HFFc6 (cell line): ENCODE measurements around the gene CTNNA3. TPM values are rescaled to one million over a fixed set of nuclear protein-coding genes. Genes with fewer than 3 reads are reported as not detected.

Source experiments
- DNase-seq: peaks from one replicate; pipeline ENCODE4 v3.0.0-alpha.2; 2018
- H3K27ac Mint-ChIP-seq: 2 replicates; pipeline ENCODE4 v1.8.0; 2020; ENCODE audit warnings: mild to moderate bottlenecking, mixed read lengths
- H3K27me3 Mint-ChIP-seq: 2 replicates; pipeline ENCODE4 v1.8.0; 2021; ENCODE audit warnings: mild to moderate bottlenecking, moderate library complexity, mixed read lengths; ENCODE audit not compliant: insufficient read depth
- H3K36me3 Mint-ChIP-seq: 2 replicates; pipeline ENCODE4 v1.8.0; 2021; ENCODE audit warnings: low read depth, mixed read lengths
- H3K4me1 Mint-ChIP-seq: 2 replicates; pipeline ENCODE4 v1.8.0; 2020; ENCODE audit warnings: low read depth, mixed read lengths
- H3K4me3 Mint-ChIP-seq: 2 replicates; pipeline ENCODE4 v1.8.0; 2020; ENCODE audit warnings: mild to moderate bottlenecking, moderate library complexity, mixed read lengths
- H3K9me3 Mint-ChIP-seq: 2 replicates; pipeline ENCODE4 v1.8.0; 2020; ENCODE audit warnings: mild to moderate bottlenecking, mixed read lengths
- CTCF ChIP-seq: fragments of 200-600 bp; sonication (generic); IDR thresholded peaks from 2 replicates; pipeline ENCODE4 v1.5.0; 2021; ENCODE audit warnings: antibody characterized with exemption, mild to moderate bottlenecking
- total RNA-seq, 6 experiments: library from RNA; stranded (reverse); fragmentation: NEBNext Ultra II Directional; extraction: Animal tissue kit (Norgen Biotek cat#: 25700); gene quantifications; 2 replicates in 1 of 6; 3 replicates in 5 of 6; pipeline ENCODE4 v1.2.3, GENCODE V29; 2021

The CTNNA3 gene
- total RNA-seq, 6 experiments from 2014 or later = not detected

GRCh38 chr10:66176772-66177171, 1519.2 kb downstream of the CTNNA3 start:
- DNase-seq = no peak
- Mint-ChIP-seq H3K9me3 (peaks cover 7% of the 10 kb centered on the region), H3K27ac (no peak overlapping the region), H3K27me3 (no peaks in the 10 kb centered on the region; the same call in 1 of the 2 replicates), H3K4me1 (no peaks in the 10 kb centered on the region), H3K36me3 (no peaks in the 10 kb centered on the region), H3K4me3 (no peak overlapping the region)
- TF ChIP-seq CTCF = no peak

GRCh38 chr10:66167816-66168215, 1528.2 kb downstream of the CTNNA3 start:
- no peak overlapping the region for H3K27ac Mint-ChIP-seq
- no peak for DNase-seq
- peaks cover 11% of the 10 kb centered on the region; the same call in 1 of the 2 replicates for H3K9me3 Mint-ChIP-seq
- no peaks in the 10 kb centered on the region for H3K36me3 Mint-ChIP-seq
- H3K4me3 Mint-ChIP-seq = no peak overlapping the region
- no peaks in the 10 kb centered on the region for H3K4me1 Mint-ChIP-seq
- H3K27me3 Mint-ChIP-seq = no peaks in the 10 kb centered on the region
- no peak for TF ChIP-seq CTCF

- peaks cover 19% of the 10 kb centered on the region for H3K9me3 Mint-ChIP-seq
- TF ChIP-seq CTCF = no peak
- no peak for DNase-seq
- no peak overlapping the region for H3K27ac Mint-ChIP-seq
- peaks cover 2% of the 10 kb centered on the region; the same call in 1 of the 2 replicates for H3K27me3 Mint-ChIP-seq
- H3K36me3 Mint-ChIP-seq = no peaks in the 10 kb centered on the region
- H3K4me1 Mint-ChIP-seq = no peaks in the 10 kb centered on the region
- no peak overlapping the region for H3K4me3 Mint-ChIP-seq
Observed at GRCh38 chr10:66162560-66163143, 1533.3 kb downstream of the CTNNA3 start.

GRCh38 chr10:66151346-66151745, 1544.6 kb downstream of the CTNNA3 start:
- Mint-ChIP-seq H3K9me3 (peaks cover under 1% of the 10 kb centered on the region), H3K27me3 (no peaks in the 10 kb centered on the region), H3K4me3 (no peak overlapping the region), H3K36me3 (no peaks in the 10 kb centered on the region), H3K4me1 (no peaks in the 10 kb centered on the region), H3K27ac (no peak overlapping the region)
- no peak for DNase-seq
- no peak for TF ChIP-seq CTCF

- Mint-ChIP-seq H3K4me3 (no peak overlapping the region), H3K4me1 (no peaks in the 10 kb centered on the region), H3K27ac (no peak overlapping the region), H3K9me3 (no peaks in the 10 kb centered on the region), H3K27me3 (no peaks in the 10 kb centered on the region), H3K36me3 (no peaks in the 10 kb centered on the region)
- TF ChIP-seq CTCF = no peak
- no peak for DNase-seq
Observed at GRCh38 chr10:66148312-66148711, 1547.7 kb downstream of the CTNNA3 start.
